DMS114 treated with DMSO at 0.1 percent for 48 hours (cell line): ENCODE measurements around the gene MTARC2.

Experiments
- DNase-seq: peaks from one replicate; lab custom pipeline; 2025; ENCODE audit not compliant: unreplicated experiment; lab: John Stamatoyannopoulos, UW

MTARC2 gene

GRCh38 chr1:220824031-220824989 lies 76.2 kb downstream of the MTARC2 start:
- no peak for DNase-seq

- no peak for DNase-seq
Observed at GRCh38 chr1:220825819-220826551, 77.9 kb downstream of the MTARC2 start.

- no peak for DNase-seq
Observed at GRCh38 chr1:220826729-220827128, 78.6 kb downstream of the MTARC2 start.

GRCh38 chr1:220827445-220828178 lies 79.5 kb downstream of the MTARC2 start:
- DNase-seq = no peak

GRCh38 chr1:220828179-220828490 lies 80.0 kb downstream of the MTARC2 start:
- DNase-seq = no peak

- no peak for DNase-seq
Observed at GRCh38 chr1:220828950-220829586, 80.9 kb downstream of the MTARC2 start.

- no peak for DNase-seq
Observed at GRCh38 chr1:220833436-220833835, 85.3 kb downstream of the MTARC2 start.
